ENCODE measurements around the gene ITGA2B. TPM values are rescaled to one million over a fixed set of nuclear protein-coding genes. Genes with fewer than 3 reads are reported as not detected.

Gene ITGA2B
- polyA plus RNA-seq, 1 donor (not counting 4 experiments of a cell fraction or from before 2014, with no cell fraction given) = not detected

- peak; percentile 29 for FAIRE-seq
- no peak overlapping the region for H2AFZ ChIP-seq (ENCODE audit: control insufficient read depth, low read length)
- no peak for DNase-seq (ENCODE audit: low read depth, low spot score)
Observed at GRCh38 chr17:44350733-44351226, 38.7 kb downstream of the ITGA2B start.

GRCh38 chr17:44349553-44350070, 39.8 kb downstream of the ITGA2B start:
- peak overlapping the region; percentile 35 for H3K9ac ChIP-seq (ENCODE audit: control insufficient read depth, extremely low read depth, insufficient read depth, low read length)
- H3K9me1 ChIP-seq (ENCODE audit: control insufficient read depth, extremely low read depth, insufficient read depth, low read length) = no peaks in the 10 kb centered on the region
- no peak overlapping the region for H3K27ac ChIP-seq (ENCODE audit: control insufficient read depth, insufficient read depth, low read length)
- dilution Hi-C loops (cut with MboI; ENCODE audit: extremely low pct_ligation_motif_present, low sequenced_read_pairs) = no loop called here
- no peaks in the 10 kb centered on the region for H4K20me1 ChIP-seq (ENCODE audit: control insufficient read depth, extremely low read depth, insufficient read depth, low read length)
- TF ChIP-seq EZH2 (IDR thresholded peaks at IDR 0.05; ENCODE audit: low read length) (no peak), CTCF (optimal IDR thresholded peaks at IDR 0.05 in 1 of 3, IDR thresholded peaks at IDR 0.05 in 1 of 3, conservative IDR thresholded peaks at IDR 0.05 in 1 of 3; ENCODE audit: extremely low read depth in 1 of 3, insufficient read depth in 2 of 3, low read length in 3 of 3) (no peak)
- H3K9me3 ChIP-seq (ENCODE audit: control insufficient read depth, low read depth, low read length) = no peaks in the 10 kb centered on the region
- H3K4me2 ChIP-seq (ENCODE audit: control insufficient read depth, extremely low read depth, insufficient read depth, low read depth, low read length) = no peak overlapping the region
- peaks cover 27% of the 10 kb centered on the region for H3K4me1 ChIP-seq (ENCODE audit: control insufficient read depth, extremely low read depth, insufficient read depth, low read length)
- DNase-seq (ENCODE audit: low read depth, low spot score) (no peak), FAIRE-seq (no peak)
- H3K4me3 ChIP-seq (ENCODE audit: control insufficient read depth in 2 of 3, extremely low read depth in 1 of 3, insufficient read depth in 2 of 3, low read depth in 1 of 3, low read length in 3 of 3) = no peak overlapping the region
- H3K27me3 ChIP-seq (ENCODE audit: control insufficient read depth, extremely low read depth, insufficient read depth, low read length) = no peaks in the 10 kb centered on the region
- H3K79me2 ChIP-seq (ENCODE audit: control insufficient read depth, insufficient read depth, low read length) = peaks cover 15% of the 10 kb centered on the region
- H2AFZ ChIP-seq (ENCODE audit: control insufficient read depth, low read length) = no peak overlapping the region
- H3K36me3 ChIP-seq (ENCODE audit: control insufficient read depth in 2 of 2, extremely low read depth in 1 of 2, insufficient read depth in 2 of 2, low read length in 2 of 2) = peaks cover 25 to 33% of the 10 kb centered on the region in 2 experiments

More at GRCh38 chr17:44350733-44351226, 38.7 kb downstream of the ITGA2B start:
- Histone ChIP-seq H3K79me2 (ENCODE audit: control insufficient read depth, insufficient read depth, low read length) (peaks cover 10% of the 10 kb centered on the region), H3K36me3 (ENCODE audit: control insufficient read depth in 2 of 2, extremely low read depth in 1 of 2, insufficient read depth in 2 of 2, low read length in 2 of 2) (peaks cover 25 to 33% of the 10 kb centered on the region in 2 experiments), H3K9me3 (ENCODE audit: control insufficient read depth, low read depth, low read length) (no peaks in the 10 kb centered on the region), H4K20me1 (ENCODE audit: control insufficient read depth, extremely low read depth, insufficient read depth, low read length) (no peaks in the 10 kb centered on the region), H3K9ac (ENCODE audit: control insufficient read depth, extremely low read depth, insufficient read depth, low read length) (no peak overlapping the region), H3K9me1 (ENCODE audit: control insufficient read depth, extremely low read depth, insufficient read depth, low read length) (no peaks in the 10 kb centered on the region), H3K4me2 (ENCODE audit: control insufficient read depth, extremely low read depth, insufficient read depth, low read depth, low read length) (no peak overlapping the region), H3K27ac (ENCODE audit: control insufficient read depth, insufficient read depth, low read length) (no peak overlapping the region), H3K4me1 (ENCODE audit: control insufficient read depth, extremely low read depth, insufficient read depth, low read length) (peaks cover 26% of the 10 kb centered on the region), H3K4me3 (ENCODE audit: control insufficient read depth in 2 of 3, extremely low read depth in 1 of 3, insufficient read depth in 2 of 3, low read depth in 1 of 3, low read length in 3 of 3) (no peak overlapping the region), H3K27me3 (ENCODE audit: control insufficient read depth, extremely low read depth, insufficient read depth, low read length) (peaks cover 6% of the 10 kb centered on the region)
- TF ChIP-seq EZH2 (IDR thresholded peaks at IDR 0.05; ENCODE audit: low read length) (no peak), CTCF (optimal IDR thresholded peaks at IDR 0.05 in 1 of 3, IDR thresholded peaks at IDR 0.05 in 1 of 3, conservative IDR thresholded peaks at IDR 0.05 in 1 of 3; ENCODE audit: extremely low read depth in 1 of 3, insufficient read depth in 2 of 3, low read length in 3 of 3) (peak; percentile 83 to 91 (median 89))
- dilution Hi-C loops (cut with MboI; ENCODE audit: extremely low pct_ligation_motif_present, low sequenced_read_pairs) = no loop called here
